Measurements from ENCODE around the gene UGT1A5.

Gene UGT1A5

GRCh38 chr2:233813236-233814055 lies 100.7 kb downstream of the UGT1A5 start:
- FAIRE-seq, result no peak

- FAIRE-seq, result no peak
These were observed 101.5 kb downstream of the UGT1A5 start for GRCh38 chr2:233814056-233814835.

GRCh38 chr2:233815861-233816260 lies 103.2 kb downstream of the UGT1A5 start:
- no peak for FAIRE-seq

- no peak for FAIRE-seq
These were observed 103.6 kb downstream of the UGT1A5 start for GRCh38 chr2:233816334-233816733.

- FAIRE-seq, result no peak
These were observed 104.1 kb downstream of the UGT1A5 start for GRCh38 chr2:233816771-233817170.

GRCh38 chr2:233817361-233817911 lies 104.7 kb downstream of the UGT1A5 start:
- FAIRE-seq, result no peak

- FAIRE-seq, result no peak
These were observed 105.4 kb downstream of the UGT1A5 start for GRCh38 chr2:233817995-233818638.

- no peak for FAIRE-seq
These were observed 106.2 kb downstream of the UGT1A5 start for GRCh38 chr2:233818639-233819621.

GRCh38 chr2:233819884-233820773 lies 107.4 kb downstream of the UGT1A5 start:
- FAIRE-seq, result no peak

GRCh38 chr2:233820774-233821105 lies 108.0 kb downstream of the UGT1A5 start:
- no peak for FAIRE-seq

GRCh38 chr2:233821196-233821595 lies 108.5 kb downstream of the UGT1A5 start:
- FAIRE-seq, result no peak

GRCh38 chr2:233821709-233822100 lies 109.0 kb downstream of the UGT1A5 start:
- no peak for FAIRE-seq

- FAIRE-seq, result no peak
These were observed 109.5 kb downstream of the UGT1A5 start for GRCh38 chr2:233822101-233822771.

Data from TTC549 (cell line).